ENCODE measurements around the gene SGSH.

DNA sequence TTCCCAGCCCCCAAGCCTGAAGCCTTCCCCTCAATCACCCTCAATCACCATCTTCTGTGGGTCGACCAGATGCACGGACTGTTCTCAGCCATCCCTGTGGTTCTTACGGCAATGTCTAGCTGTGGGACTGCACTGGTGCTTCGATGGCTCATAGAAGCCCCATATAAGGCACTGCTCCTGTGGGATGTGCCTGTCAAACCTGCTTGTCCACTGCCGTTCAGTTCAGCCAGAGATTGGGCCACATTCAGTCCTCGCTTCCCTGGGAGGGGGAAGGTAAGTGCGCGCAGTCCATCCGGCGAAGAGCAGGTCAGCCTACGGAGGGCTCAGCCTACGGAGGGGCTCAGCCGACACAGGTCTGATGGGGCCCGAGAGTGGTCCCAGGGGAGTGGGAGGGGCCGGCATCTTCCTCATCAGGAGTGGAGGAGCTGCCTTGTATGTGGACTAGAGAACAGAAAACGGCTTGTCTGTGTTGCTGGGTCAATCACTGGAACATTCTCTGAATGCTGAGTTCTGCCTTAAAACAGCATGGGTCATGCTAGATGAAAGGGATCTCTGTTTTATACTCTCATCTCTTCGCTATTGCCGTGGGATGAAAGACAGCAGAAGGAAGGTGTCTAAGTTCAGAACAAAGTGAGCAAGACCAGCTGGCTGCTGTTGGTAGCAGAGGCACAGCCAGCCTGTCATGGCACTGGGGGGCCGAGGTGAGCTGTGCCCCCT is 50.2 kb downstream of the SGSH start, which contains the start of gene CARD14:
- TF ChIP-seq, protein P1, sequence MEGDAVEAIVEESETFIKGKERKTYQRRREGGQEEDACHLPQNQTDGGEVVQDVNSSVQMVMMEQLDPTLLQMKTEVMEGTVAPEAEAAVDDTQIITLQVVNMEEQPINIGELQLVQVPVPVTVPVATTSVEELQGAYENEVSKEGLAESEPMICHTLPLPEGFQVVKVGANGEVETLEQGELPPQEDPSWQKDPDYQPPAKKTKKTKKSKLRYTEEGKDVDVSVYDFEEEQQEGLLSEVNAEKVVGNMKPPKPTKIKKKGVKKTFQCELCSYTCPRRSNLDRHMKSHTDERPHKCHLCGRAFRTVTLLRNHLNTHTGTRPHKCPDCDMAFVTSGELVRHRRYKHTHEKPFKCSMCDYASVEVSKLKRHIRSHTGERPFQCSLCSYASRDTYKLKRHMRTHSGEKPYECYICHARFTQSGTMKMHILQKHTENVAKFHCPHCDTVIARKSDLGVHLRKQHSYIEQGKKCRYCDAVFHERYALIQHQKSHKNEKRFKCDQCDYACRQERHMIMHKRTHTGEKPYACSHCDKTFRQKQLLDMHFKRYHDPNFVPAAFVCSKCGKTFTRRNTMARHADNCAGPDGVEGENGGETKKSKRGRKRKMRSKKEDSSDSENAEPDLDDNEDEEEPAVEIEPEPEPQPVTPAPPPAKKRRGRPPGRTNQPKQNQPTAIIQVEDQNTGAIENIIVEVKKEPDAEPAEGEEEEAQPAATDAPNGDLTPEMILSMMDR (IDR thresholded peaks at IDR 0.05), result no peak
- TF ChIP-seq POLR2A (IDR thresholded peaks at IDR 0.05), result no peak

All from uterus (tissue), 2 donors.